HG02885 (cell line): ENCODE measurements around the gene SFMBT2.

ENCODE experiments used
- ATAC-seq: cut with Tn5 transposase; IDR thresholded peaks from one replicate; pipeline ENCODE4 v1.9.1; 2021; ENCODE audit warnings: mild to moderate bottlenecking; ENCODE audit not compliant: unreplicated experiment, poor library complexity

Gene SFMBT2

DNA sequence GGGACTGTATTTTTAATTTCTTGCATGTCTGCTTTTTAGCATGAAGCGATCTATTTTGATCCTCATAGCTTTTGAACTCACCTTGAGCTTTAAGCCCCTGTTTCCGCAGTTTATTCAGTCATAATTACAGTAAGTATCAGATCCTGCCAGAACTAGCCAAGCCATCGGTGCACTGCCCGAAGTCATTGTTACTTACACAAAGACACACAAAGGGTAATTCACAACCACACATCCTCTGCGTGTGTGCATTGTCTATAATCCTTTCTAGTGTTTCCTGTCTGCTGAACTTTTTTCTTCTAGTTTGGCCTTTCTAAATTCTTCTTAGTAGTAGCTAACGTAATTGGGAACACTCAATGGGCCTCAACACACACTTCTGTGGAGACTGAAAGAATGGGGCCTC is 133.0 kb downstream of the SFMBT2 start:
- ATAC-seq = no peak

DNA sequence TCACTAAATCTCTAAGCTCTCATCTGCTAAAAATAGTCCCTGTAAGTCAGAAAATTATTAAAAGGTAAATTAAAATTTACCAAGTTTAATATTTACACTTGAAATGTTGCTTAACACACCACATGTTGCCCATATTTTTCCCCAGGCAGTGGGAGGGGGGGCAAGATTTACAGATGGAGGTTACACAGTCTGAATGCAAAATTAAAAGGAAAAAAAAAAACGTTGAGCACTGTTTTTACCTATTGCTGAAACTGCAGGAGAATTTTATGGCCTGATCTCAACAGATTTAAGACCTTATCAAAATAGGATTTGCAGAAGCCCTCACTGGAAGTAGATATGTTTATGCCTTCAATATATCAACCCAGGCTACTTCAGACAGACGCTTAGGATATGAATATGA is 133.4 kb downstream of the SFMBT2 start:
- ATAC-seq = no peak

DNA sequence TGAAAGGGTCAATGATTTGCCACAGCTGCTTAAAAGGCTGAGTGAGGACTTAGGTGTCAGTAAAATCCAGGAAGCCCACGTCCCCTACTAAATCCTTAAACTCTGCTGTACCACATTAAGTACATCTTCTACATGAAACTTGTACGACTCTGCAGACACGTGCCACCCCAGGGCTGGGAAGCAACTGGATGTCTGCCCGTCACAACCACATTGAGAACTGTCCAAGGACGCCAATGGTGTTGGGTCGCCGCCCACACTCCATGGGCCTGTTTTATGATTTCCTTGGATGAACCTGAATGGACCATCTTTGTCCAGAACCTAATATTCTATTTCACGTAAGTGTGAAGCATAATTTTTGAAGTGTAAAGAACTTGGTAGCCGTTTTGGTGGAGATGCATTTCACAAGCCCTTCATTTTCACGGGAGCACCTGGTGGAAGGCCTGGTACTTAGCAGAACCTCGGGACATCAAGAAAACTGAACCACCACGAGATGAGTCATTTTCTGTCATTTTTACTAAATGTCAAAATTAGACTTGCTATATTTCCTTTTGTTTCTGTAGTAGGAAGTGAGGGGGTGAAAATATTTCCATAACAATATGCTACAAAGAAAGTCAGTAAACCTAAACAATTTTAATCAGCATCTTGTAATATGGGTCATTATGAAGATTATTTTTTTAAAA is 134.9 kb downstream of the SFMBT2 start:
- ATAC-seq = no peak

DNA sequence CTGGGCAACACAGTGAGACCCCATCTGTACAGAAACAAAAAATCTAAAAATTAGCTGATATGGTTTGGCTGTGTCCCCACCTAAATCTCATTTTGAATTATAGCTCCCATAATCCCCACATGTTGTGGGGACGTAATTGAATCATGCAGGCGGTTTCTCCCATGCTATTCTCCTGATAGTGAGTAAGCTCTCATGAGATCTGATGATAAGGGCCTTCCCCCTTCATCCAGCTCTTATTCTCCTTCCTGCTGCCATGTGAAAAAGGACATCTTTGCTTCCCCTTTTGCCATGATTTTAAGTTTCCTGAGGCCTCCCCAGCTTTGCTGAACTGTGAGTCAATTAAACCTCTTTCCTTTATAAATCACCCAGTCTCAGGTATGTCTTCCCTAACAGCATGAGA is 136.5 kb downstream of the SFMBT2 start:
- ATAC-seq = no peak

DNA sequence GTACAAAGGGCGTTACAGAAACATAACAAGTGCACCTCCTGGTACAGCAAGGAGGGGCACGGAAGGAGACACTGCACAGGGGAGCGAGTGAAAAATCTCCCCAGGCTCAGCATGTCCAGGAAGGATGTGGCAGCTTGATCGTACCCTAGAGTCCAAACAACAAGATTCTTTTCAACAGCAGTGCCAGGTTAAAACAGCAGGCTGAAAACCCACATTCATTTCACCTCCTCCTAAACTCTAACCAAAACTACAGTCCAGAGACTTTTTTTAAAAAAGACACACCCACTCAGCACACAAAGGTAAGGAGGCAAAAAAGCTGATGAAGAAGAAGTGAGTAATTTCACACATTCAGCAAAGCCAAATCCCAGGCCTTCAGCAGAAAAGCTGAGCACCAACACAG is 138.8 kb downstream of the SFMBT2 start:
- ATAC-seq = no peak

DNA sequence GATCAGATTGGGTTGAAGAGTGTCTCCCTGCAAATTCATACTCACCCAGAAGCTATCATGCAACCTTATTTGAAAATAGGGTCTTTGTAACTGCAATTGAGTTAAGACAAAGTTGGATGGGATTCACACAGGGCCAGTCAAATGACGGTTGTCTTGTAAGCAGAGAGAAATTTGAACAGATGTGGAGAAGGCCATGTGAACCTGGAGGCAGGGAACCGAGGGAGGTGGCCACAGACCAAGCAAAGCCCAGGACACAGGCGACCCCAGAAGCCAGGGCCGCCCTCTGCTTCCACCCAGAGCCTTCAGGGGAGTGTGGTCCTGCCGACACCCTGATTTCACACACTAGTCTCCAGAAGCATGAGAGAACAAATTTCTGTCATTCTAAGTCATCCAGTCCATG is 140.8 kb downstream of the SFMBT2 start:
- ATAC-seq = no peak

DNA sequence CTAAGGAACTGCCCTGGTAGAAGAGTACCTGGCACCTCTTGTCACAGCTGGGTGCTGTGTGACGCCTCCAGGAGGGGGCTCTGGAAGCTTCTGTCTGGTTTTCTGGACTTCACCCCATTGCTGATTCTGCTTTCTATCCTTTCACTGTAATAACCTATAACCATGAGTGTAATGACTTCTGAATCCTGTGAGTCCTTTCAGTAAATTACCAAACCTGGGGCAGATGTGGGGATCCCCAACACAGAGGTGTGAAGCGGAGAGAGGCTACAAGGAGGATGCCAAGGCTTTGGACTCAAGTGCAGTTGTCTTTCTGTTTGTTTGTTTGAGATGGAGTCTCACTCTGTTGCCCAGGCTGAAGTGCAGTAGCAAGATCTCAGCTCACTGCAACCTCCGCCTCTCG is 143.7 kb downstream of the SFMBT2 start:
- no peak for ATAC-seq

DNA sequence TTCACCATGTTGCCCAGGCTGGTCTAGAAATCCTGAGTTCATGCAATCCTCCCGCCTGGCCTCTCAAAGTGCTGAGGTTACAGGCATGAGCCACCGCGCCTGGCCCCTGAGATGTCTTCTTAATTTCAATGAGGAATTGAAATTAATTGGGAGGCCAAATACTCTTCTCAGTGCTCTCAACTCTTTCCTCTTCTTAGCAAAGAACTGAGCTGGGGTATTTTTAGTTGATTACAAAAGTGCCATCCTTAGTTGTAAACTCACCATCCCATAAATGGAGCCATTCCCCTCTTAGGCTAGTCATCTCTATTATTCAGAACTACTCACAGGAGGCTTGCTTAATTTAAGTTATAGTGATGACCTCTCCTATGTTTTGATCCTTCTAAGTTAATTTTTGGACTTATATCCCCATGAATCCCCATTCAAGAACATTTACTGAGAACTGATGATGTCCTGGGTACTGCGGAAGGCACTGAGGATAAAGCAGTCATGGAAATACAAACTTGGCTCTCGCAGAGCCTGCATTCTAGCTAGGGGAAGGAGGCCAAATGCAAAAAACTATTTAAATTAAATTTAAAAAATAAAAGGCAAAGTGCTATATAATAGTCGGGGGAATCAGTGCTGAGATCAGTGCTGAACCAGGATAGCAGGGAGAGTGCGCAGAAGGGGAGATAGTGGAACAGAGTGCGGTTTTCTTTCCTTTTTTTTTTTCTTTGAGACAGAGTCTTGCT is 145.3 kb downstream of the SFMBT2 start:
- no peak for ATAC-seq

DNA sequence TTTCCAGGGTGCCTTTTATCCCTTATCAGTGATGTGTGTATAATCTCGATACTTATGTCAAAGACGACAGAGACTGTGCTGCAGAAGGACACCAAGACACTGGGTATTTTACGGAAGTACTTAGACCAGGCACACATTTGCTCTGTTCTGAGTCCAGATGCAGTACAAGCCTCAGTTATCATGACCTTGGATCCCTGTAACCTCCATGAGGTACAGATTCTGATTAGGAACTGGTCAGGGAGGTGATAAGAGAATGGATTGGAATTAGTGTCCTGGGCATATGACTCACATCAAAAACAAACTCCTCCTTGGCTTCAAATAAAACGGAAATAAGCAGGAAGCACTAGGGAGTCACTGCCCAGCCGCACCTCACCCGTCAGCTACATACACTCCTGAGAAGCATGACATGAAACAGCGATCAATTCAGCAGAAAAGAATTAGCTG is 146.5 kb downstream of the SFMBT2 start:
- no peak for ATAC-seq

DNA sequence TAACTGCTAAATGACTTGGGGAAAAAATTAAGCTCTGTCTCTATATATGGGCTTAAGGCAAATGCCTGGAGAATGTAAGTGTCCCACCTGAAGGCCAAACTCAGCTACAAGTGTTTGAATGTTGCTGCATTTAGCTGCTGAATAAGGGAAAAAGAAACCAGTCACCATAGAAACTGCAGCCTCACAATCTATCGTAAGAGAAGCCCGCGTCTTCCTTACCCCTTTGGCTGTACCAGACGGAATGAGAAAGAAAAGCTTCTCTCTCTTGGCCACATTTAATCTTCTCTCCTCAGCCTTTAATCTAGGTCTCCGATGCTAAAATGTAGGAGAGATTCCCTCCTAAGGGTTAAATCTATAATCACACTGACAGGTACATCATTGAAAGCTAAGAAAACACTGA is 147.2 kb downstream of the SFMBT2 start:
- ATAC-seq = no peak

DNA sequence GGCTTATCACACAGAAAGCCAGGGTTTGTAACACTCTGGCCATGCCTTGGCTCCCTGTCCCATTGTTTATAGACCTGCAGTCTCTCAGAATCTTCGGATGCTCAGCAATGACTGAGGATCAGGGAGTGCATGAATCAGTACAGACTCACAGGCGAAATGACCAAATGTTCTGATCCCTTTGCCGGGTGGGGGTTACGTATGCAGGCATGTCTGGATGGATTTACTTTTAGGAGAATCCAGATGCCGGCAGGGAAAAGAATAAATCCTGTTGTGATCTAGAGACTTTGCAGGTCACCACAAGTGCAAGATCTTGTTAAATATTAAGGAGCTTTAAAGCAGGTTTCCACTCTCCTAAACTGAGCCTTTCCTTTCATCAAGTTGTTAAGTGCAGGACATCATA is 149.5 kb downstream of the SFMBT2 start:
- no peak for ATAC-seq

DNA sequence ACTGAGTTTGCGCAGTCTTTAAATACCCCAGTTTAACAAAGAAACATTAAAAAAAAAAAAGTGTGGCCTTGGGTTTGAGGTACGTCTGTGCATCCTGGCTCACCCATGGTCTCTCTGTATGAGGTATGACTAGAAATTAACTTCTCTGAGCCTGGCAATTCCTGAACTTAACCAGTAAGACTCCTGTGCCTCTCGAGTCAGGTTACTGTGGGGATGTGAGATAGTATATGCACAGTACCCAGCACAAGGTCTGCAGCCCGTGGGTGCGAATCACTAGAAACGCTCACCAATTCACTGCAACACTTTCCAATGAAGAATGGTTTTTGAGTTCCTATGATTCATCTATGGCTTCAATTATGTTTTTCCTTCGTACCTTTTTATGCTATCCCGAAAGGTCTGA is 149.9 kb downstream of the SFMBT2 start:
- no peak for ATAC-seq

DNA sequence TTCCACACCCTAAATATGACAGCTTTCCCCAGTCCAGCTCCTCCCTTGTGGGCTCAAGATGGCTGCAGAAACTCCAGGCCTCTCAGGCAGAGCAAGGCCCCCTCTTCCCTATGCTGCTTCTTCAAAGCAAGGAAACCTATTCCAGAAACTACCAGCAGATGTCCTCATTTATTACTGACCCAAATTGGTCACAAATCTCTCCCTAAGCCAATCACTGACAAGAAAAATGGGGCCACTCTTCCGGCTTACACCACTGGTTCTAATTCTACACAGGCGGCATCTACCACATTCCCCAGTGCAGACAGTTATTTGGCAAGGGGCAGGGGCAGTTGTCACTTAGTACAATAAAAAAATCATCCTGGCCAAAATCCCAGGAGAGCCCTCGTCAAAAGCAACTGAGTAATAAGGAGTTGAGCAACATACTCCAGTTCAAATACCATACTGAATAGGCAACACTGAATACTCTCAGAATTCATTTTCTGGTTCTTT is 150.4 kb downstream of the SFMBT2 start:
- ATAC-seq = peak; percentile 75

DNA sequence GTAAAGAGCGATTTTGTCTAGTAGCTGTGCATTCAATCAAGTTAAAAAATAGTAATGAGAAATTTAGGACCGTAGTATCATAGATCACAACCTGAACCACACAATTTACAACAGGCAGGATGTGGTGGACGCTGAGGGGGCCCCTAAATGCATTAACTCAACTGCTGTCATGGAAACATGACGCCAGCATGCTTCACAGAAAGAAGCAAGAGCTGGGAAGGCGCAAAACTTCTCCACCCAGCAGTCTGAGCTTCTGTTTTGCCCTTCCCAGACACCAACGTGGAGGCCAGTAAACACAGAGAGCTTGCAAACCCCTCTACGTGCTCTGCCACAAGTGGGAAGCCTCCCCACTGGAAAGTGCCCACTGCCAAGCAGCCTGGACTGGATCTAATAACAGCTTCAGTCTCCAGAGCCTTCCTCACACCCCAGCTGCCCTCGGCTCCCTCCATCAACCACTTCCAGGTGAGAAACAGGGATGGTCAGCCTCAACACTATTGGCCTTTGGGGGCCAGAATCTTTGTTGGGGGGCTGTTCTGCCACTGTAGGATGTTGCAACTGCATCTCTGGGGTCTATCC is 151.8 kb downstream of the SFMBT2 start:
- peak; percentile 86 for ATAC-seq

DNA sequence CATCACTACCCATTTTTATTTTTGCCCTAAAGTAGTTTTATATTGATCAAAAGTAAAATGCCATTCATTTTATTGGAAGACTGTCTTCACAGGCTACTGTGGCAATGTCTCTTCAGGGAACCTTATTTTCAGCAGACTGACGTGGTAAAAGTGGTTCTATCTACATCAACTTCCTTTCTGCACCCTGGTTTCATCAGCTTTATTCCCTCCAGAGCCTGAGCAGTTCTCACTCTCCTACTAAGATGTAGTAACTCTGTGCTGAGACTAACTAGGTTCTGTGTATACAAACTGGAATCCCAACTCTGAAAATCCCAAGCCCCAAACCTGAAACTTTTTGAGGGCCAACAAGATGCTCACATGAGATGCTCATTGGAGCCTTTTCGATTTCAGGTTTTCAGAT is 155.3 kb downstream of the SFMBT2 start:
- ATAC-seq = no peak

DNA sequence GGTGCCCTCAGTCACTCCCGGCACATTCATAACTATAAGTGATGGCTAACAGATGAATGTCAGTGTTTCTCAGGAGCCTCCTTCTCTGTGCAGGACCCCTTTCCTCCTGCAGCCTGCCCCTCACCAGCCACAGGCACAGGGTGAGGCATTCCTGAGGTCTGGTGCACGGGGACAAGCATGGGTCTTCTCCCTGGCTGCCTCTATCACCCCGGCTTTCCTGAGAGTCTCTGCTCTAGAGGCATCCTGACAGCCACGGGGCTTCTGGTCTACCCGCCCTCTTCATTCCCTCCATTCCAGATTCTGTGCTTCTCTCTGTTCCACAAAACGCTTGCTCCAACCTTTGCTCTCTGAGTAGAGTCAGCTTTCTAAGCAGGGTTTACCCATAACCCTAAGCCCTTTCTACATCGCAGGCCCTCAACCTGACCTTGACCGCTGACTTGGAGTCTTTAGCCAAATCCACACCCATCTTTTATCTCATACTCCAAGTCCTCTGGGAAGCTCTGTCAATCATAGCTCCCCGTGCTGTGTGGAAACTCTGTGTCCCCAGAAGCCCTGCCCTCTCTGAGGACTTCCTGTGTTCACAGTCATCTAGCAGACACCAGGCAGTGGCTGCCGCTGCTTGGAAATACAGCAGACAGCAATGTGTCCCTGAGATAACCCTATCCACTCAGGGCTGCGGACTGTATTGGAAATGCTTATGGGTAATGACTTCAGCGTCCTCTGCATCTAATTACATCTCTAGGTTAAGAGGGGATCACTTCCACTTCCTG is 159.0 kb downstream of the SFMBT2 start:
- ATAC-seq = no peak

DNA sequence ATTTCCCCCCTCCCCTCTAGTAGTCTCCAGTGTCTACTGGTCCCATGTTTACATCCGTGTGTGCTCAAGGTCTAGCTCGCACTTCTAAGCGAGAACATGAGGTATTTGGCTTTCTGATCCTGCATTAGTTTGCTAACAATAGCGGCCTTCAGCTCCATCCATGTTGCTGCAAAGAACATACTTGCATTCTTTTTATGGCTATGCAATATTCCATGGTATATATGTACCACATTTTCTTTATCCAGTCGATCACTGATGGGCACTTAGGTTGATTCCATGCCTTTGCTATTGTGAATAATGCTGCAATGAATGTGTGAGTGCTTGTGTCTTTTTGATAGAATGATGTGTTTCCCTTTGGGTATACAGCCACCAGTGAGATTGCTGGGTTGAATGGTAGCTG is 160.6 kb downstream of the SFMBT2 start:
- ATAC-seq = no peak

DNA sequence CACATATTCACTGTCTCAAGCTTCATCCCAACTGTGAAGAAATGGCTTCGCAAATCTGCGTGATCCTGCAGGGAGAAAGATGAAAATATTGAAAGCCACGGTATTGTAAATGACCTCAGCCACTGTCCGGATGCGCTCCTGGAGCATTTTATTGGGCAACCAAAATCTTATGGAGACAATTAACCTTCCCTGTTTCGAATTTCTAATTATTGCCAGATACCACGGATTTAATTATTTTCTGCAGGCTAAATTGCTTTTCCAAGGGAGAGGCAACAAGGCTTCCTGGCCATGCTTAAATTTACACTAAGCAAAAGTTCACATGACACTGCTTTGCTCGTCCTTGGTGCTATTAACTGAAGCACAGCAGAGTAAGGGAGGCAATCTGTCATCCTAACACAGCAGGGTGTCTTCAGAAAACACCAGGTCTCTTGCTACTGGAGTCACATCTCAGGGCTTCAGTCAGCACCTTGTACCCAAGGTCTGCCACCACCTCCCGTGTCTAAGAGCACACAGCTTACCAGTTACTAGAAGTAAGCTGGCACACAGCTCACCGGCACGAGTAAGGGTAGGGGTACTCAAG is 162.2 kb downstream of the SFMBT2 start:
- no peak for ATAC-seq

DNA sequence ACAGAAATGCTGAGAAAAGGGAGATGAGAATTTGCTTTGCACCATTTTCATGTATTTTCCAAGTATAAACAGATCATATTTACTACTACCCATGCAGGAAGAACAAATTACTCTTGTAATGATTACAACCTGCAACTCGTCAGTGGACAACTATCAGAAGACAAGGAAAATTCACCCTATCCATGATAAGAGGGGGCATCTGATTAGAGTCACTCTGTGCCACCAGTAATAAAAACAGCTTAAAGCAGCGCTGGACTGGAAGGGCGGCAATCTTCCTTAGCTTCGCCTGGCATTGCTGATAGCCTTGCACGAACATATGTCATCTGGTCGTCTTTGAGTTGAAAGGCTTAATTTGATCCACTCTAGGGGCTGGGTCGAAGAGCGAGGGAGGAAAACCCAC is 162.7 kb downstream of the SFMBT2 start:
- ATAC-seq = no peak

DNA sequence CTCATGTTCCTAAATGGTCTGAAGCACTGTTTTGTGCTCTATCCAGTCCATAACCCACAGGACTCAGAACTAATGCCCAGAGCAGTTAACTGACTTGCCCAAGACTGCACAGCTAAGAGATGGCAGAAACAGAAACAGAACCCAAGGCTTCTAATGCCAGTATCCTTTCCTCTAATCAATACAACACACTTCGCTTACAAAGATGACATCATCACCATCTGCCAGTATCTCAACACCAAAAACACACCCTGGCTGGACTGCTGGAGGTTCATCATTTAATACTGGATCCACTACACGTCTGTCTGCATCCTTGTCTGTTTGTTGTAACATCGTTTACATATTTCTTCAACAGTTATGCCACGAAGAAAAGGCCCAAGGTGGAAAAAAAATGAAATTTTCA is 165.3 kb downstream of the SFMBT2 start:
- no peak for ATAC-seq

DNA sequence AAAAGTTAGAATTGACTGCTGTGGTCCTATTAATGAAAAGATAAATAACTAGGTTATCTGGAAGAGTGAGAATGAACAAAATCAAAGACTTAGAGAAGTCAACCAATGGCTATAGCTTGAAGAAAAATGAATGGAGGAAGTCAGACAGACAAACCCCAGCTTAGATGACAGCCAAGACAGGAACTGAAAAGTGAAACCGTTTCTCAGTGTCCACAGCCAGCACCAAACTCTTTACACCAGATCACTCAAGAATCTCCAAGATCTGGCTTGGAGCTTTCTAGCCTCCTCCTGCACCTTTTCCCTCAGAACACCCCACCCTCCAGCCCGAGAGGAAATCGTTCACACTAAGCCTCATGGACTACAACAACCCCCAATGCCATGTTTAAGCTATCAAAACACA is 167.0 kb downstream of the SFMBT2 start:
- peak; percentile 82 for ATAC-seq
